NCI-H345 treated with DMSO at 0.1 percent for 48 hours (cell line): ENCODE measurements around the gene FAF1.
"Not testable (repeated sequence)": the region's sequence is repeated elsewhere in the genome, so short reads cannot be mapped to it uniquely, and the experiment has no call there.

Source experiments
- DNase-seq: peaks from one replicate; lab custom pipeline; 2025; ENCODE audit not compliant: unreplicated experiment; lab: John Stamatoyannopoulos, UW

Gene FAF1

DNA sequence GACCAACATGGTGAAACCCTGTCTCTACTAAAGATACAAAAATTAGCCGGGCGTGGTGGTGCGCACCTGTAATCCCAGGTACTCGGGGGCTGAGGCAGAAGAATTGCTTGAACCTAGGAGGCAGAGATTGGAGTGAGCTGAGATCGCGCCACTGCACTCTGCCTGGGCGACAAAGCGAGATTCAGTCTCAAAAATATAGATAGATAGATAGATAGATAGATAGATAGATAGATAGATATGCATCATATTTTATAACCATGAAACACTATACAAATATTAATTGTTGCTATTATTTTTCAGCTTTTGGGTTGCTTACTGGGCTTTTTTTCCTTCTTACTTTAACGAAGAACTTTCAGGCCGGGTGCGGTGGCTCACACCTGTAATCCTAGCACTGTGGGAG is 4.8 kb upstream of the FAF1 start:
- no peak for DNase-seq

DNA sequence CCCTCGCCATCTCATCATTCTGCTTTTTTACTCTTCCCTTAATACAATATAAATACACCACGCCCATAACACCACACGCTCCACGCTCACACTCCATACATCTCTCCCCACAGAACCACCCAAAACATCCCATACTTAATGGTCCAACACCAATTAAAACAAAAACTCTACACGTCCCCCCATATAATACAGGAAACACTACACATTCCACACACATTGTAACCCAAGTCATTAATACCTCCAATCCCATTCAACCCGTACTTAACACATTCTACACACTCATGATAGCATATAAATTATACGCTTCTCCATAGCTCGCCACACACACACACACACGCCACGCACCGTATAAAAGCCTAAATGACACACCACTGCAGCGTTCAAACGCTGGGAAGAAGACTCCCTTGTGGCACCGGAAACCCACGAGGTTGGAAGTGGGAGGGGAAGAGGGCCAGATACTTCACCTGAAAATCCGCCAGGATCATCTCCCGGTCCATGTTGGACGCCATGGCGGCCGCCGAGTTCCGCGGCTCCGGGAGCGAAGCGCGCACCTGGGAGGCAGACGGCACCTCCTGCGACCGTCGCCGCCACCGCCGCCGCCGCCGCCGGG is 659 bp downstream of the FAF1 start:
- no peak for DNase-seq

DNA sequence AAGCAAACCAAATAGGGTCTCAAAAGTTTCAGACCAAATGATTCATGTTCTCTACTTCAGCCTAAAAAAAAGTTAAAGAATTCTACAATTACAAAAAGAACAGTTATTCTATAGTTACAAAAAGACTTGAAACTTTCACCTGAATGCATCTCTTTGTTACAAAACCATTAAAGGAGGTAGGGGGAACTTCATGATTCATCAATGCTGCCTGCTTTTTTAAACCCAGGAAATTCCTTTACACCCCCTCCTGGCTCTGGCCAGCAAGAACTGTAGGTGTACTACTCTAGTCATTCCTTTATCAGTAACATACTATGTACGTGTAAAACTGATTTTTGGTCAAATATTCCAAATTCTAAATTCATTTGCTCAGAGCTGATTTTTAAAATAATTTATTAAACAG is 5.0 kb downstream of the FAF1 start:
- DNase-seq: no peak

DNA sequence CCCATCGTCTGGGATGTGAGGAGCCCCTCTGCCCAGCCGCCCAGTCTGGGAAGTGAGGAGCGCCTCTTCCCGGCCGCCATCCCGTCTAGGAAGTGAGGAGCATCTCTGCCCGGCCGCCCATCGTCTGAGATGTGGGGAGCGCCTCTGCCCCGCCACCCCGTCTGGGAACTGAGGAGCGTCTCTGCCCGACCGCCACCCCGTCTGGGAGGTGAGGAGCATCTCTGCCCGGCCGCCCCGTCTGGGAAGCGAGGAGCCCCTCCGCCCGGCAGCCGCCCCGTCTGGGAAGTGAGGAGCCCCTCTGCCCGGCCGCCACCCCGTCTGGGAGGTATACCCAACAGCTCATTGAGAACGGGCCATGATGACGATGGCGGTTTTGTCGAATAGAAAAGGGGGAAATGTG is 7.5 kb downstream of the FAF1 start:
- DNase-seq: not testable (repeated sequence)

DNA sequence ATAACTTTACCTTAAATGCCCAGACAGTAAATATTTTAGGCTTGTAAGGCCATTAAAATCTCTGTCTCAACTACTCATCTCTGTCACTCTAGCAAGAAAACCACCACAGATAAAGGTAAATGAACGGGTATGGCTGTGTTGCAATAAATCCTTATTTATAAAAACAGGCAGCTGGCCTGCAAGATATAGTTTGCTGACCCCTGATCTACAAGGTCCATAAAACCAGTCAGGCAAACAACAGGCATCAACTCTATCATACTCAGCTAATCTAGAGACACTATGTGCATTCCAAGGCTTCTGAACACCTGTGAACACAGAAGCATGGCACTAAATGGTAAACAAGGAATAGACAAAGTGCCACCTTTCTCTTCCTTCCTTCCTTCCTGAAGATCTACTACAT is 9.7 kb downstream of the FAF1 start:
- DNase-seq: no peak

DNA sequence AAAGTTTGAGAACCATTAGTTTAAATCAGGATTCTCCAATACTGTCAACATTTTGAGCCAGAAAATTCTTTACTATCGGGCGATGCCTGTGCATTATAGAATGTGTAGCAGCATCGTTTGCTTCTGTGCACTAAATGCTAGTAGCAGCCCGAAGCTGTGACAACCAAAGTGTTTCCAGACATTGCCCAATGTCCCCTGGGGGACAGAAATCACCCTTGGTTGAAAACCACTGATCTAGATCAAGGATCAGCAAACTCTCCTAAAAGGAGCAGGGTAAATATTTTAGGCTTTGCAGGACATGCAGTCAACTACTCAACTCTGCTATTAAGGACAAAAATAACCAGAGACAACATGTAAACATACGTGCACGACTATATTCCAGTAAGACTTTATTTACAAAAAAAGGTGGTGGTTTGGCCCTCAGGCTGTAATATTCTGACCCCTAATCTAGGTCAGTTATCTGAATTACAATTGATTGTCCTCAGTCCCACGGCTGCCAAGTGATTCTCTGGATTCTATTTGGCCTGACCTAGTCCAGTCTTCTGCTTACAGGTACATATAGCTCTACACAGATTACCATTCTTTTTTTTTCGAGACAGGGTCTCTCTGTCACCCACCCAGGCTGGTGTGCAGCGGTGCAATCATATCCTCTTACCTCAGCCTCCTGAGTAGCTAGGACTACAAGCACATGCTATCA is 10.6 kb downstream of the FAF1 start:
- DNase-seq: no peak

DNA sequence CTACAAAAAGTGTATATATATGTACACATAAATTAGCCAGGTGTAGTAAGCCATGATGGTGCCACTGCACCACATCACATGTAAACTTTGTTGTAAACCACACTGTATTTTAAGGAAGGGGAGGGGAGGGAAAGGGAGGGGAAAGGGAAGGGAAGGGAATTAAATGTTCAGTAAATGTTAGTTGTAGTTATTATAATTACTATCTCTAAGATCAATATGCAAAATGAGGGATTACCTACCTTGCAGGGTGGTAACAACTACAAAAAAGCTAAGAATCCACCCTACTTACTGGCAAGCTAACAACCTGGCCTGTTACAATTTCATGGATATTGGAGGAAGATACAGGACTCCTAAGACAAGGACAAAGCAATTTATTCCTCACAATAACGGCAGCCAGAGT is 17.7 kb downstream of the FAF1 start:
- DNase-seq: no peak

DNA sequence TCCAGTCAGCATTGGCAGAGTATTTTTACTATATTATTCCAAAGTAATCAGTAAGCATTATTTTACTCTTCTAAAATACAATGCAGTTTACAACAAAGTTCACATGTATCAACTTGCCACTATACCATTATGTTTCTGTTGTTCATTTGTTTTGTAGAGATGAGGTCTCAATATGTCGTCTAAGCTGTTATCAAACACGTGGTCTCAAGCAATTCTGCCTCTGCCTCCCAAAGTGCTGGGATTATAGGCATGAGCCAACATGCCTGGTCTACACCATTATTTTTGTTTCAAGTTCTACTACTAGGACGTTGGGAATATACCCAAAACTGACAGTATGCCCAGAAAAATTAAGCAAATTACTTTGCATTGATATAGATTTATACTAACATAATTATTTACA is 19.8 kb downstream of the FAF1 start:
- no peak for DNase-seq

DNA sequence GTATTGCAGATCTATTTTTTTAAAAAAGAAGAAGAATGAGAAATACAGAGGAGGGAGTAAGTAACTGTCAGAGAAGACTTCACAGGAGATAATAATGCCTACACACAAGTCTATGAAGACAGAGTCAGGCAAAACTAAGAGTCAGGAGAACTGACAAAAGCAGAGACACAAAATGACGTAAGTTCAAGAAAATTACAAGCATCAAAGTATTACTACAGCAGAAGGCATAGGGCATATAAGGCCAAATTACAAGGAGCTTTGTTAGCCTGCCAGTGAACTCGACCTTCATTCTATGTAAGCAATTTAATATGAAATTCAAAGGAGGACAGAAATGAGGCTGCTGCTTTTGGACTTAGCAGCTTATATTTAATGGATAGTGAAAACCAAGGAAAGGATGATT is 23.7 kb downstream of the FAF1 start:
- no peak for DNase-seq

DNA sequence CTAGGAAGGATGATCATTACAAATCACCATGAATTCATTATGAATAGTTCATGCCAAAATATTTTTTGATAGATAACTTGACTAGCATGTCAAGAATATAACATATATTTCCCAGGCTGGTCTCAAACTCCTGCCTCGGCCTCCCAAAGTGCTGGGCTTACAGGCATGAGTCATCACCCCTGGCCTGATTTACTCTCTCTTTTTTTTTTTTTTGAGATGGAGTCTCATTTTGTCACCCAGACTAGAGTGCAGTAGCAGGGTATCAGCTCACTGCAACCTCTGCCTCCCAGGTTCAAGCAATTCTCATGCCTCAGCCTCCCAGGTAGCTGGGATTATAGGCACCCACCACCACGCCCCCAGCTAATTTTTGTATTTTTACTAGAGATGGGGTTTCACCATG is 24.8 kb downstream of the FAF1 start:
- not testable (repeated sequence) for DNase-seq

DNA sequence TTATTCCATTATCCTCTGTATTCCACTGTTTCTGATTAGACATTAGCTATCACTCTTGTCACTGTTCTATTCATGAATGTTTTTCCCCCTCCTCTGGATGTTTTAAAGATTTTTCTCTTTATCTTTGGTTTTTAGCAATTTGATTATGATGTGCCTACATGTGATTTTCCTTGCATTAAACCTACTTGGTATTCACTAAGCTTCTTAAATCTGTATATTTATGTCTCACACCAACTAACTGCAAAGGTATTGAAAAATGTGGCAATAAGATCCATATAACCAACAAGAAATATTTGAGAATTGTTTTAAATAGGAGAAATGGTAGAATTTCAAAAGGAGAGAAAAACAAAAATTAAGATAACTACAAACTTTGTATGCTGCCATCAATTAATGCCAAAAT is 25.2 kb downstream of the FAF1 start:
- no peak for DNase-seq

DNA sequence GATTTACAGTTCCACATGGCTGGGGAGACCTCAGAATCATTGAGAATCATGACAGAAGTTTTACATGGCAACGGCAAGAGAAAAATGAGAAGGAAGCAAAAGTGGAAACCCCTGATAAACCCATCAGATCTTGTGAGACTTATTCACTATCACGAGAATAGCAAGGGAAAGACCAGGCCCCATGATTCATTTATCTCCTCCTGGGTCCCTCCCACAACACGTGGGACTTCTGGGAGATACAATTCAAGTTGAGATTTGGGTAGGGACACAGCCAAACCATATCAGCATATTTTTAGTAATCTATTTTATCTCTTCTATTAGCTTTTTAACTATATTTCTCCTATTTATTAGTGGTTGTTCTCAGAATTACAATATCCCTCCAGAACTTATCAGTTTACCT is 26.3 kb downstream of the FAF1 start:
- DNase-seq: not testable (repeated sequence)

DNA sequence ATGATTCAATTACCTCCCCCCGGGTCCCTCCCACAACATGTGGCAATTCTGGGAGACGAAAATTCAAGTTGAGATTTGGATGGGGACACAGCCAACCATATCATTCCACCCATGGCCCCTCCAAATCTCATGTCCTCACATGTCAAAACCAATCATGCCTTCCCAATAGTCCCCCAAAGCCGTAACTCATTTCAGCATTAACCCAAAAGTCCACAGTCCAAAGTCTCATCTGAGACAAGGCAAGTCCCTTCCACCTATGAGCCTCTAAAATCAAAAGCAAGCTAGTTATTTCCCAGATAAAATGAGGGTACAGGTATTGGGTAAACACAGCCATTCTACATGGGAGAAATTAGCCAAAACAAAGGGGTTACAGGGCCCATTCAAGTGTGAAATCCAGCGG is 28.0 kb downstream of the FAF1 start:
- DNase-seq: not testable (repeated sequence)

DNA sequence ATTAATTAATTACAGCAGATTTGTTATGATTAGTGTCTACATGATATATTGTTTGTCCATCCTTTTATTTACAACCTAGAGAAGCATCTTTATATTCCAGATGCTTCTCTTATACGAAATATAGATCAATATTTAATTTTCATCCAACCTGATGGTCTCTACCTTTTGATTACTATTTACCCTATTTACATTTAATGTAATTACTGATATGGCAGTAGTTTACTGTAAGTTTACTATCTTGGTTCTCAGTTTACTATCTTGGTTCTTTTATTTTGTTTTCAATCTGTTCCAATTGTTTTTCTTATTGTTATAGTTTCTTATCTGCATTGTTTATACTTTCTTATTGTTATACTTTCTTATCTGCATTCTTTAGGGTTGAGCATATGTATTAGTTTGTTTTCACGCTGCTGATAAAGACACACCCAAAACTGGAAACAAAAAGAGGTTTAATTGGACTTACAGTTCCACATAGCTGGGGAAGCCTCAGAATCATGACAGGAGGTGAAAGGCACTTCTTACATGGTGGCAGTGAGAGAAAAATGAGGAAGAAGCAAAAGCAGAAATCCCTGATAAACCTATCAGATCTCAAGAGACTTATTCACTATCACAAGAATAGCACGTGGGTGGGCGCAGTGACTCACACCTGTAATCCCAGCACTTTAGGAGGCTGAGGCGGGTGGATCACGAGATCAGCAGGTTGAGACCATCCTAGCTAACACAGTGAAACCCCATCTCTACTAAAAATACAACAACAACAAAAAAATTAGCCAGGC is 28.9 kb downstream of the FAF1 start:
- no peak for DNase-seq

DNA sequence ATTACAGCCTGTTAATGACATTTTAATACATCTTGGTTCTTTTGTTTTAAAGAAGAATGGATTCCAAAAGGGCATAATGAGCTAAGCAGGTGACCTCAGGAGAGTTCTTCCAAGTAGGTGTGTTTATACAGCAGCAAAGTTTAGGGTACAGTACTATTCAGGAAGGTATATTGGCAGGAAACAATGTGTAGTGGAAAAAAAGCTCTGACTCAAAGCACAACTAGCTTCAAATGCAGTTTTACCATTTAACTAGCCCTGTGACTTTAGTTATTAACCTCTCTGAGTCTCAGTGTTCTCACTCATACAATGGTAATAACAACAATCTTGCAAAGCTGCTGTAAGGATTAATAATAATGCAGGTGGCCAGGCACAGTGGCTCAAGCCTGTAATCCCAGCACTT is 29.9 kb downstream of the FAF1 start:
- DNase-seq: no peak

DNA sequence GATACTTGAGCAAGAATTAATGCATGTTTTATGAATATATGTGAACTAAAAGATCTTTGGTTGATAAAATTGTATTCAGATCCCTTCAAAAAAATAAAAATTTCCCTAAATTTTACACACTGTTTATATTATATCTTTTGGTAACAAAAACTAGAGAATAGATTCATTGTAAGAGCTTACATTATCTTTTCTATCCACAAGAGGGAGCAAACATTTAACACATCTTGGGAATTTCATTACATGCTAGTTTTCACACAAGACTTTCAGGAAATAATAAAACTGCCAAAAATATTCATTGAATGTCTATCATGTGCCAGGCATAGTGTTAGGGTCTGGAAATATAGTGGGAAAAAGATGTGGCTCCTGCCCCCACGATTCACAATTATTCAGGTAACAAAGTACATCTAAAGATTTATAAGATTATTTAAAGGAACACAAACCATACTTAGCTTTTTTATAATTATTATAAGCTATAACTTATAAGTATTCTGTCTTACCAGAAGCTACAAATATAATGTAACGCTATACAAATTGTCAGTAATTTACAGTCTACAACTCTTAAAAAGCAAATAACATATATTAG is 30.6 kb downstream of the FAF1 start:
- DNase-seq: peak; percentile 7

DNA sequence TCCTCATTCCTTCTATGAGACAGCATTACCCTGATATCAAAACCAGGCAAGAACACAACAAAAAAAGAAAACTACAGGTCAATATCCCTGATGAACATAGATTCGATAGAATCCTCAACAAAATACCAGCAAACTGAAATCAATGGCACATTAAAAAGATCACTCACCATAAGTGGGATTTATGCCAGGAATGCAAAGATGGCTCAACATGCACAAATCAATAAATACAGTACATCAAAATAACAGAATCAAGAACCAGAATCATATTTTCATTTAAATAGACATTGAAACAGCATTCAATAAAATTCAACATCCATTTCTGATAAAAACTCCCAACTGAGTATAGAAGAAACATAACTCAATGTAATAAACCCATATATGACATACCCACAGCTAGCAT is 36.5 kb downstream of the FAF1 start:
- DNase-seq: no peak

DNA sequence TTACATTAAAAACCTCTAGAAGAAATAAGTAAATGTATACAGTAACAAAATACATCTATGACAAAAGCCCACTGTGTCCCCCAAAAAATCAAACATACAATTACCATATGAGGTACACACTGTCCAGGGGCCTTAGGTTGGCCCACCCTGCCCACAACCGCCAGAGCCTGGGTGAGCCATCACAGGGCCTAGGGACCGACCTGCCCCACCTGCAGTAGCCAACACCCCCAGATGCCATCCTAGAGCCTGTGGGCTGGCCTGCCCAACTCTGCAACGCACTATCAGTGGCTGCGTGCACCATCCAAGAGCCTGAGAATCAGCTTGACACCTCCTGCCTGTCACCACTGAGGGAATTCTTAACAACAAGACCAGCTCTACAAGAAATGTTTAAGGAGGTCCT is 39.0 kb downstream of the FAF1 start:
- no peak for DNase-seq

DNA sequence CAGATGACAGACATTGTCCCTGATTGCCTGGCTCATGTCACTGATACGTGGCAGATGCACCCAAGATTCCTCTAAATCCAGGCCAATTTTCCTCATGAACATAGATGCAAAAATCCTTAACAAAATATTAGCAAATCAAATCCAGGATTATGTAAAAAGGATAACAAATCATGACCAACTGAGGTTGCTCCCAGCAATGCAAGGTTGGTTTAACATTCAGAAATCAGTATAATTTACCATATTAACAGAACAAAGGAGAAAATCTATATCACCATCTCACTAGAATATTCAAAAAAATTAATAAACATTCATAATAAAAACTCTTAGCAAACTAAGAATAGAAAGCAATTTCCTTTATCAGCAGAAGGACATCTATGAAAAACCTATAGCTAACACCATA is 39.7 kb downstream of the FAF1 start:
- DNase-seq: no peak

DNA sequence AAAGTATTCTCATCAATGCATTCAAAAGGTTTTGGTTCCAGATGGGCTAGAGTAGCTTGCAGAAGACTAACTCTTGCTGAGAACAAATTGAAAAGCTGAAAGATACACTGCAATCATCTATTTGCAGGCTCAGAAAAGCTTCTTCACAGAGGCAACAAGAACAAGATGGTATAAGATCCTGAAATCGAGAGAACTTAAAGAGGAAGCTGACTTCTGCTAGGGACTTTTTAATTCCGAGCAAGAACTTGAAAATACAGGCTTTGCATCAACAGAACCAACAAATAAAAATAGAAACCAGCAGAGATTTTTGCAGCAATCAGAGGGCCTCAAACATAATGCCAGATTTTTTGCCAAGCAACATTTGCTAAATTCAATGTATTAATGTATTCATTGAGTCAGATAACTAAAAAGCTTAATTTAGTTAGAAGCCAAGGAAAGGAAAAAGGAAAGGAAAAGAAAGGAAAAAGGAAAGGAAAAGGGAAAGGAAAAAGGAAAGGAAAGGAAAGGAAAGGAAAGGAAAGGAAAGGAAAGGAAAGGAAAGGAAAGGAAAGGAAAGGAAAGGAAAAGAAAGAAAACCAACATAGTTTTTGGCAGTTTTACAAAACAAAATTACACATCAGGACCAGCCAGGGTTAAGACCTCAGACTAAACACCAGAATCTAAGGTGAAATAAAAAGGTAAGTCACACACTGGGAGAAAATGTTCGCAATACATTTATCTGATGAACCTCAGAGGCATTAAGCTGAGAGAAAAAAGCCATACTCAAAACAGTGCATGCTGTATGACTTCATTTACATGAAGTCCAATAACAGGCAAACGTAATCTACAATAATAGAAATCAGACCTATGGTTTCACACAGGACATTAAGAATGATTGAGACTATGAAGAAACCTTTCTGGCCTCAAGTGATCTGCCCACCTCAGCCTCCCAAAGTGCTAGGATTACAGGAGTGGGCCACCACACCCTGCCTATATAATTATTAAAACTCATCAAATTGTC is 42.6 kb downstream of the FAF1 start:
- no peak for DNase-seq

DNA sequence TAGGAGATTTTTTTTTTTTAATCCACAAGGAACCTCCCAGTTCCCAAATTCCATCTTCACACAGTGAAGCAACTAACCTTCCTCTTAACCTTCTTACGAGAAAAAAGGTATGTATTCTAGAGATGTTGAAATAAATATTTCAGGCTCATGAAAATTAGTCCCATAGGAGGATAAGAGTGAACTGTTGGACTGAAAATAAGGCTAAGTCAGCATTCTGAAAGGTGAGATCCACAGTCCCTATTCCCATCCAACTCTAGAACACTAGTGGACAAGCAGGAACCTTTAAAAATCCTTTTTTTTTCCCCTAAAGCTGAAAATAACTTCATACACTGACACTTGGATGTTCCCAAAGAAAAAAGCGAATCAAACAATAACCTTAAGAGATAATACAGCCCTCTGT is 44.4 kb downstream of the FAF1 start:
- no peak for DNase-seq
